Measurements from ENCODE around the gene NCBP1.
"Not testable (repeated sequence)": the region's sequence is repeated elsewhere in the genome, so short reads cannot be mapped to it uniquely, and the experiment has no call there.

DNA sequence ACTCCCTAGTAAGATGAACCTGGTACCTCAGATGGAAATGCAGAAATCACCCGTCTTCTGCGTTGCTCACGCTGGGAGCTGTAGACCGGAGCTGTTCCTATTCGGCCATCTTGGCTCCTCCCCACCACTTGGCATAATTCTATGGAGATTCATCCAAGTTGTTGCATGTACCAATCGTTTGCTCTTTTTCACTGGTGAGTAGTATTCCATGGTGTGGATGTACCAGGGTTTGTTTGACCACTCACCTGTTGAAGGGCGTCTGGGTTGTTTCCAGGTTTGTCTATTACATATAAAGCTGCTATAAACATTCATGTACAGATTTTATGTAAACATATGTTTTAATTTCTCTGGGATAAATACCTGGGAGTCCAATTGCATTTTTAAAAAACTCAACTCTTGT is 46.7 kb upstream of the NCBP1 start:
- TF ChIP-seq, protein P1, sequence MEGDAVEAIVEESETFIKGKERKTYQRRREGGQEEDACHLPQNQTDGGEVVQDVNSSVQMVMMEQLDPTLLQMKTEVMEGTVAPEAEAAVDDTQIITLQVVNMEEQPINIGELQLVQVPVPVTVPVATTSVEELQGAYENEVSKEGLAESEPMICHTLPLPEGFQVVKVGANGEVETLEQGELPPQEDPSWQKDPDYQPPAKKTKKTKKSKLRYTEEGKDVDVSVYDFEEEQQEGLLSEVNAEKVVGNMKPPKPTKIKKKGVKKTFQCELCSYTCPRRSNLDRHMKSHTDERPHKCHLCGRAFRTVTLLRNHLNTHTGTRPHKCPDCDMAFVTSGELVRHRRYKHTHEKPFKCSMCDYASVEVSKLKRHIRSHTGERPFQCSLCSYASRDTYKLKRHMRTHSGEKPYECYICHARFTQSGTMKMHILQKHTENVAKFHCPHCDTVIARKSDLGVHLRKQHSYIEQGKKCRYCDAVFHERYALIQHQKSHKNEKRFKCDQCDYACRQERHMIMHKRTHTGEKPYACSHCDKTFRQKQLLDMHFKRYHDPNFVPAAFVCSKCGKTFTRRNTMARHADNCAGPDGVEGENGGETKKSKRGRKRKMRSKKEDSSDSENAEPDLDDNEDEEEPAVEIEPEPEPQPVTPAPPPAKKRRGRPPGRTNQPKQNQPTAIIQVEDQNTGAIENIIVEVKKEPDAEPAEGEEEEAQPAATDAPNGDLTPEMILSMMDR (IDR thresholded peaks at IDR 0.05): not testable (repeated sequence)
- not testable (repeated sequence) for TF ChIP-seq POLR2A (IDR thresholded peaks at IDR 0.05)

Data from tibial nerve (tissue), 3 donors.